MCF 10A (cell line): ENCODE data around the gene HMCES. TPM values are rescaled to one million over a fixed set of nuclear protein-coding genes. Genes with fewer than 3 reads are reported as not detected.

ENCODE experiments used
- BruUV-seq: library from RNA; stranded (reverse); fragments of 400-500 nt; replicated peaks from 2 replicates; lab custom pipeline; 2021; lab: Mats Ljungman, UMichigan
- CTCF ChIA-PET: fragments of 300-600 bp; sonication (Branson Sonifier 250); formaldehyde crosslinking; extraction: SDS; loops from one replicate; lab custom pipeline; 2021; ENCODE audit warnings: antibody characterized with exemption, inconsistent platforms; lab: Yijun Ruan, JAX
- POLR2A ChIA-PET: fragments of 300-600, 350-650 bp; sonication (Branson Sonifier 250); formaldehyde crosslinking; extraction: SDS; loops from one replicate; lab custom pipeline; 2020; ENCODE audit warnings: antibody characterized with exemption, inconsistent platforms; lab: Yijun Ruan, JAX
- DNase-seq: peaks from one replicate; pipeline ENCODE4 v3.0.0-alpha.2; 2018; ENCODE audit not compliant: unreplicated experiment
- H3K27ac Mint-ChIP-seq: one replicate; pipeline ENCODE4 v1.8.0; 2022; ENCODE audit warnings: mild to moderate bottlenecking, low read depth, mixed read lengths; ENCODE audit not compliant: unreplicated experiment
- H3K27me3 Mint-ChIP-seq: one replicate; pipeline ENCODE4 v1.8.0; 2022; ENCODE audit warnings: mixed read lengths; ENCODE audit not compliant: insufficient read depth, unreplicated experiment
- H3K36me3 Mint-ChIP-seq: one replicate; pipeline ENCODE4 v1.8.0; 2022; ENCODE audit warnings: mild to moderate bottlenecking, moderate library complexity, mixed read lengths; ENCODE audit not compliant: insufficient read depth, unreplicated experiment
- H3K4me1 Mint-ChIP-seq: one replicate; pipeline ENCODE4 v1.8.0; 2022; ENCODE audit warnings: mixed read lengths; ENCODE audit not compliant: insufficient read depth, unreplicated experiment
- H3K4me3 Mint-ChIP-seq: one replicate; pipeline ENCODE4 v1.8.0; 2022; ENCODE audit warnings: mild to moderate bottlenecking, moderate library complexity, mixed read lengths; ENCODE audit not compliant: unreplicated experiment
- H3K9me3 Mint-ChIP-seq: one replicate; pipeline ENCODE4 v1.8.0; 2022; ENCODE audit warnings: mixed read lengths; ENCODE audit not compliant: unreplicated experiment
- intact Hi-C: fragments of 100-400 bp; cut with micrococcal nuclease; formaldehyde crosslinking; loops from 2 replicates; pipeline ENCODE4 v1.14.1; 2022
- total RNA-seq: library from RNA; stranded (reverse); gene quantifications from 2 replicates; pipeline ENCODE4 v1.2.3, GENCODE V29; 2022
- TF ChIP-seq, protein P1 (sequence below): fragments of 200-600 bp; IDR thresholded peaks from one replicate; pipeline ENCODE4 v1.8.0; 2022; ENCODE audit warnings: antibody characterized with exemption, mild to moderate bottlenecking; ENCODE audit not compliant: unreplicated experiment

Gene HMCES
- total RNA-seq, 1 experiment from 2014 or later: 42.8 TPM

GRCh38 chr3:129323651-129324294 is 45.1 kb downstream of the HMCES start:
- no peaks in the 10 kb centered on the region for H3K27me3 Mint-ChIP-seq
- H3K4me1 Mint-ChIP-seq: no peaks in the 10 kb centered on the region
- H3K9me3 Mint-ChIP-seq: no peaks in the 10 kb centered on the region
- ChIA-PET POLR2A (no interaction called here), CTCF (interaction anchor here (0.6 to 0.8 kb wide), 2 partner anchors 7 to 83 kb away, joined by 3 read pairs; no protein-coding TSS in a partner anchor)
- H3K36me3 Mint-ChIP-seq: peaks cover 5% of the 10 kb centered on the region
- TF ChIP-seq, protein P1, sequence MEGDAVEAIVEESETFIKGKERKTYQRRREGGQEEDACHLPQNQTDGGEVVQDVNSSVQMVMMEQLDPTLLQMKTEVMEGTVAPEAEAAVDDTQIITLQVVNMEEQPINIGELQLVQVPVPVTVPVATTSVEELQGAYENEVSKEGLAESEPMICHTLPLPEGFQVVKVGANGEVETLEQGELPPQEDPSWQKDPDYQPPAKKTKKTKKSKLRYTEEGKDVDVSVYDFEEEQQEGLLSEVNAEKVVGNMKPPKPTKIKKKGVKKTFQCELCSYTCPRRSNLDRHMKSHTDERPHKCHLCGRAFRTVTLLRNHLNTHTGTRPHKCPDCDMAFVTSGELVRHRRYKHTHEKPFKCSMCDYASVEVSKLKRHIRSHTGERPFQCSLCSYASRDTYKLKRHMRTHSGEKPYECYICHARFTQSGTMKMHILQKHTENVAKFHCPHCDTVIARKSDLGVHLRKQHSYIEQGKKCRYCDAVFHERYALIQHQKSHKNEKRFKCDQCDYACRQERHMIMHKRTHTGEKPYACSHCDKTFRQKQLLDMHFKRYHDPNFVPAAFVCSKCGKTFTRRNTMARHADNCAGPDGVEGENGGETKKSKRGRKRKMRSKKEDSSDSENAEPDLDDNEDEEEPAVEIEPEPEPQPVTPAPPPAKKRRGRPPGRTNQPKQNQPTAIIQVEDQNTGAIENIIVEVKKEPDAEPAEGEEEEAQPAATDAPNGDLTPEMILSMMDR: no peak
- no TSS peak for BruUV-seq
- no peak overlapping the region for H3K27ac Mint-ChIP-seq
- intact Hi-C loops: no loop called here
- no peak for DNase-seq
- H3K4me3 Mint-ChIP-seq: no peak overlapping the region

GRCh38 chr3:129324855-129325254 is 46.2 kb downstream of the HMCES start:
- H3K36me3 Mint-ChIP-seq: peaks cover 2% of the 10 kb centered on the region
- BruUV-seq: no TSS peak
- H3K27ac Mint-ChIP-seq: no peak overlapping the region
- TF ChIP-seq, protein P1: no peak
- no peaks in the 10 kb centered on the region for H3K4me1 Mint-ChIP-seq
- CTCF ChIA-PET: interaction anchor here (0.5 to 1.8 kb wide), 3 partner anchors 9 to 1522 kb away, joined by 3 to 9 read pairs (median 4); a partner anchor contains a TSS
- POLR2A ChIA-PET: no interaction called here
- no peaks in the 10 kb centered on the region for H3K27me3 Mint-ChIP-seq
- no peak overlapping the region for H3K4me3 Mint-ChIP-seq
- DNase-seq: no peak
- no peaks in the 10 kb centered on the region for H3K9me3 Mint-ChIP-seq
- intact Hi-C loops: no loop called here

- H3K36me3 Mint-ChIP-seq: no peaks in the 10 kb centered on the region
- intact Hi-C loops: no loop called here
- CTCF ChIA-PET: interaction anchor here (0.6 to 1.8 kb wide), 2 partner anchors 9 to 645 kb away, joined by 4 to 9 read pairs; a partner anchor contains a TSS
- TF ChIP-seq, protein P1: no peak
- POLR2A ChIA-PET: no interaction called here
- no peaks in the 10 kb centered on the region for H3K27me3 Mint-ChIP-seq
- H3K27ac Mint-ChIP-seq: no peak overlapping the region
- H3K4me1 Mint-ChIP-seq: no peaks in the 10 kb centered on the region
- no TSS peak for BruUV-seq
- no peaks in the 10 kb centered on the region for H3K9me3 Mint-ChIP-seq
- no peak for DNase-seq
- H3K4me3 Mint-ChIP-seq: no peak overlapping the region
Observed at GRCh38 chr3:129325383-129325782, 46.7 kb downstream of the HMCES start.

- TF ChIP-seq, protein P1: no peak
- no peak for DNase-seq
- intact Hi-C loops: no loop called here
- H3K36me3 Mint-ChIP-seq: no peaks in the 10 kb centered on the region
- no peaks in the 10 kb centered on the region for H3K9me3 Mint-ChIP-seq
- H3K27me3 Mint-ChIP-seq: no peaks in the 10 kb centered on the region
- H3K4me3 Mint-ChIP-seq: no peak overlapping the region
- POLR2A ChIA-PET: interaction anchor here (1.1 to 1.3 kb wide), 3 partner anchors 10 to 16 kb away, joined by 3 to 6 read pairs (median 3); a partner anchor contains a TSS
- CTCF ChIA-PET: interaction anchor here (0.6 to 1.8 kb wide), 3 partner anchors 10 to 646 kb away, joined by 4 to 9 read pairs (median 5); a partner anchor contains a TSS
- H3K27ac Mint-ChIP-seq: no peak overlapping the region
- BruUV-seq: no TSS peak
- H3K4me1 Mint-ChIP-seq: no peaks in the 10 kb centered on the region
Observed at GRCh38 chr3:129326138-129326537, 47.5 kb downstream of the HMCES start.
